GM12864 (cell line): ENCODE results near the gene CCT8.
A peak's percentile ranks its signal among the peaks of the same experiment; 100 is the strongest.

Source experiments
- DNase-seq: peaks from one replicate; pipeline ENCODE4 v3.0.0-alpha.2; 2011; ENCODE audit warnings: low read depth
- H3K4me3 ChIP-seq: 2 replicates; pipeline ENCODE4 v1.5.1; 2011; ENCODE audit warnings: mild to moderate bottlenecking, low read depth, low read length, control low read depth
- CTCF ChIP-seq: IDR thresholded peaks from 2 replicates; pipeline ENCODE4 v1.5.1; 2011; ENCODE audit warnings: low read depth, mild to moderate bottlenecking, moderate library complexity, low read length, control low read depth, inconsistent platforms; ENCODE audit errors: missing control alignments

The CCT8 gene

GRCh38 chr21:29033871-29034270, 39.6 kb downstream of the CCT8 start:
- no peak for DNase-seq
- no peak for TF ChIP-seq CTCF
- no peak overlapping the region for H3K4me3 ChIP-seq

- no peak for DNase-seq
- no peak overlapping the region for H3K4me3 ChIP-seq
- no peak for TF ChIP-seq CTCF
These were observed 40.1 kb downstream of the CCT8 start for GRCh38 chr21:29033301-29033700.

GRCh38 chr21:29030909-29031308, 42.5 kb downstream of the CCT8 start:
- H3K4me3 ChIP-seq = no peak overlapping the region
- TF ChIP-seq CTCF = no peak

GRCh38 chr21:29029524-29029923, 43.9 kb downstream of the CCT8 start:
- TF ChIP-seq CTCF = no peak
- no peak overlapping the region for H3K4me3 ChIP-seq
- no peak for DNase-seq

More at GRCh38 chr21:29030909-29031308, 42.5 kb downstream of the CCT8 start:
- DNase-seq = no peak

- DNase-seq = no peak
- peak overlapping the region; percentile 78 for H3K4me3 ChIP-seq
- TF ChIP-seq CTCF = no peak
These were observed 48.1 kb downstream of the CCT8 start for GRCh38 chr21:29025328-29025713.

- DNase-seq = peak; percentile 98
- peak within 1 kb of the TSS; percentile 78 for H3K4me3 ChIP-seq
- TF ChIP-seq CTCF = no peak
These were observed 48.7 kb downstream of the CCT8 start, which contains the start of gene USP16 for GRCh38 chr21:29024474-29025327. TSS of gene USP16 (plus strand) at chr21:29024668. CDS start at chr21:29027914, 3,246 bp downstream.

- DNase-seq = no peak
- H3K4me3 ChIP-seq = no peak overlapping the region
- no peak for TF ChIP-seq CTCF
These were observed 51.3 kb downstream of the CCT8 start for GRCh38 chr21:29022166-29022565.
